ENCODE data around the gene SLC8B1. TPM values are rescaled to one million over a fixed set of nuclear protein-coding genes. Genes with fewer than 3 reads are reported as not detected.

The SLC8B1 gene
- total RNA-seq, 1 experiment from 2014 or later: 23.8 TPM

GRCh38 chr12:113266106-113266895 lies 68.6 kb downstream of the SLC8B1 start:
- DNase-seq: no peak
- H3K4me3 Mint-ChIP-seq (ENCODE audit: low read depth, unreplicated experiment): no peak overlapping the region
- no peaks in the 10 kb centered on the region for H3K4me1 Mint-ChIP-seq (ENCODE audit: low read depth, unreplicated experiment)
- BruUV-seq (replicated peaks): no TSS peak
- CTCF ChIA-PET: no interaction called here
- TF ChIP-seq, protein P1, sequence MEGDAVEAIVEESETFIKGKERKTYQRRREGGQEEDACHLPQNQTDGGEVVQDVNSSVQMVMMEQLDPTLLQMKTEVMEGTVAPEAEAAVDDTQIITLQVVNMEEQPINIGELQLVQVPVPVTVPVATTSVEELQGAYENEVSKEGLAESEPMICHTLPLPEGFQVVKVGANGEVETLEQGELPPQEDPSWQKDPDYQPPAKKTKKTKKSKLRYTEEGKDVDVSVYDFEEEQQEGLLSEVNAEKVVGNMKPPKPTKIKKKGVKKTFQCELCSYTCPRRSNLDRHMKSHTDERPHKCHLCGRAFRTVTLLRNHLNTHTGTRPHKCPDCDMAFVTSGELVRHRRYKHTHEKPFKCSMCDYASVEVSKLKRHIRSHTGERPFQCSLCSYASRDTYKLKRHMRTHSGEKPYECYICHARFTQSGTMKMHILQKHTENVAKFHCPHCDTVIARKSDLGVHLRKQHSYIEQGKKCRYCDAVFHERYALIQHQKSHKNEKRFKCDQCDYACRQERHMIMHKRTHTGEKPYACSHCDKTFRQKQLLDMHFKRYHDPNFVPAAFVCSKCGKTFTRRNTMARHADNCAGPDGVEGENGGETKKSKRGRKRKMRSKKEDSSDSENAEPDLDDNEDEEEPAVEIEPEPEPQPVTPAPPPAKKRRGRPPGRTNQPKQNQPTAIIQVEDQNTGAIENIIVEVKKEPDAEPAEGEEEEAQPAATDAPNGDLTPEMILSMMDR (IDR thresholded peaks at IDR 0.05; ENCODE audit: unreplicated experiment): no peak
- H3K27ac Mint-ChIP-seq (ENCODE audit: unreplicated experiment): no peak overlapping the region
- intact Hi-C loops (cut with micrococcal nuclease; ENCODE audit: unreplicated experiment): no loop called here
- H3K9me3 Mint-ChIP-seq (ENCODE audit: low read depth, unreplicated experiment): no peaks in the 10 kb centered on the region
- peaks cover 30% of the 10 kb centered on the region for H3K36me3 Mint-ChIP-seq (ENCODE audit: insufficient read depth, unreplicated experiment)
- no peaks in the 10 kb centered on the region for H3K27me3 Mint-ChIP-seq (ENCODE audit: unreplicated experiment)

DNA sequence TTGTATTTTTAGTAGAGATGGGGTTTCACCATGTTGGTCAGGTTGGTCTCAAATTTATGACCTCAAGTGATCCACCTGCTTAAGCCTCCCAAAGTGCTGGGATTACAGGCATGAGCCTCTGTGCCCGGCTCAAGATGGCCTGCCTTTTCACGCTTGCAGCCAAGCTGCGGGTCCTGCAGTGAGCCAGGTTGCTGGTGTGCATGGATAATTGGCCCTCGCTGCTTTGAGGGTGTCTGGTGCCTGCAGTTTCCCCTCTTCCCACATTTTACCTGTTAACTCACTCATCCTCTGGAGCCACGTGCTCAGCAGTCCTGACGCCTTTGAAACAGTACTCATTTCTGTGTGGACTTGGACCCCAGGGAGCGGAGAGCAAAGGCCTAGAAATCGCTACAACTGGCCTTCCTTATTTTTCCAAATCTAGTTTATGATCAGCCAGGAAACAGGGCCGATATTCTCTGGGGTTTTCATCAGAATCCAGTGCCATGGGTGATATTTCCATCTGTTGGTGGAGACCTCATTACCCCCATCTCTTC lies 71.4 kb downstream of the SLC8B1 start:
- BruUV-seq (replicated peaks): no TSS peak
- Mint-ChIP-seq H3K4me1 (ENCODE audit: low read depth, unreplicated experiment) (peaks cover 12% of the 10 kb centered on the region), H3K27me3 (ENCODE audit: unreplicated experiment) (no peaks in the 10 kb centered on the region), H3K9me3 (ENCODE audit: low read depth, unreplicated experiment) (no peaks in the 10 kb centered on the region), H3K4me3 (ENCODE audit: low read depth, unreplicated experiment) (no peak overlapping the region), H3K27ac (ENCODE audit: unreplicated experiment) (no peak overlapping the region), H3K36me3 (ENCODE audit: insufficient read depth, unreplicated experiment) (peaks cover 23% of the 10 kb centered on the region)
- TF ChIP-seq, protein P1 (IDR thresholded peaks at IDR 0.05; ENCODE audit: unreplicated experiment): no peak
- intact Hi-C loops (cut with micrococcal nuclease; ENCODE audit: unreplicated experiment): no loop called here
- CTCF ChIA-PET: no interaction called here
- DNase-seq: no peak

GRCh38 chr12:113262710-113263109 lies 72.2 kb downstream of the SLC8B1 start:
- TF ChIP-seq, protein P1 (IDR thresholded peaks at IDR 0.05; ENCODE audit: unreplicated experiment): no peak
- CTCF ChIA-PET: no interaction called here
- Mint-ChIP-seq H3K27ac (ENCODE audit: unreplicated experiment) (no peak overlapping the region), H3K36me3 (ENCODE audit: insufficient read depth, unreplicated experiment) (peaks cover 15% of the 10 kb centered on the region), H3K9me3 (ENCODE audit: low read depth, unreplicated experiment) (no peaks in the 10 kb centered on the region), H3K4me3 (ENCODE audit: low read depth, unreplicated experiment) (no peak overlapping the region), H3K4me1 (ENCODE audit: low read depth, unreplicated experiment) (peaks cover 12% of the 10 kb centered on the region), H3K27me3 (ENCODE audit: unreplicated experiment) (no peaks in the 10 kb centered on the region)
- BruUV-seq (replicated peaks): no TSS peak
- intact Hi-C loops (cut with micrococcal nuclease; ENCODE audit: unreplicated experiment): no loop called here
- no peak for DNase-seq

GRCh38 chr12:113261847-113262470 lies 73.0 kb downstream of the SLC8B1 start:
- Mint-ChIP-seq H3K27me3 (ENCODE audit: unreplicated experiment) (no peaks in the 10 kb centered on the region), H3K9me3 (ENCODE audit: low read depth, unreplicated experiment) (no peaks in the 10 kb centered on the region), H3K36me3 (ENCODE audit: insufficient read depth, unreplicated experiment) (peaks cover 11% of the 10 kb centered on the region), H3K27ac (ENCODE audit: unreplicated experiment) (no peak overlapping the region), H3K4me3 (ENCODE audit: low read depth, unreplicated experiment) (no peak overlapping the region), H3K4me1 (ENCODE audit: low read depth, unreplicated experiment) (peaks cover 12% of the 10 kb centered on the region)
- TF ChIP-seq, protein P1 (IDR thresholded peaks at IDR 0.05; ENCODE audit: unreplicated experiment): no peak
- BruUV-seq (replicated peaks): no TSS peak
- CTCF ChIA-PET: interaction anchor here (0.7 kb wide), 1 partner anchor 13 kb away, joined by 3 read pairs; no protein-coding TSS in a partner anchor
- intact Hi-C loops (cut with micrococcal nuclease; ENCODE audit: unreplicated experiment): no loop called here
- DNase-seq: no peak
